Liver (tissue), 3 donors: ENCODE measurements around the gene AKNAD1.

Experiments used
- CTCF ChIP-seq: fragments of 150-350 bp; IDR thresholded peaks from 2 replicates; pipeline ENCODE4 v1.5.1; 2017; ENCODE audit warnings: improper control_type of control experiment, low read depth, low read length; ENCODE audit not compliant: missing input control
- TAF1 ChIP-seq: conservative IDR thresholded peaks from 2 replicates; pipeline ENCODE4 v1.6.1; 2016; ENCODE audit warnings: antibody characterized with exemption, mild to moderate bottlenecking
- YY1 ChIP-seq: IDR thresholded peaks from 2 replicates; pipeline ENCODE4 v1.6.1; 2016; ENCODE audit warnings: antibody characterized with exemption, mild to moderate bottlenecking
- ZBTB33 ChIP-seq: IDR thresholded peaks from 2 replicates; pipeline ENCODE4 v1.6.1; 2016; ENCODE audit warnings: antibody characterized with exemption
- TF ChIP-seq, protein P1 (sequence below): IDR thresholded peaks from 2 replicates; pipeline ENCODE4 v1.6.1; 2016; ENCODE audit warnings: antibody characterized with exemption
- donor health status: healthy.
- donor health status: healthy.

DNA sequence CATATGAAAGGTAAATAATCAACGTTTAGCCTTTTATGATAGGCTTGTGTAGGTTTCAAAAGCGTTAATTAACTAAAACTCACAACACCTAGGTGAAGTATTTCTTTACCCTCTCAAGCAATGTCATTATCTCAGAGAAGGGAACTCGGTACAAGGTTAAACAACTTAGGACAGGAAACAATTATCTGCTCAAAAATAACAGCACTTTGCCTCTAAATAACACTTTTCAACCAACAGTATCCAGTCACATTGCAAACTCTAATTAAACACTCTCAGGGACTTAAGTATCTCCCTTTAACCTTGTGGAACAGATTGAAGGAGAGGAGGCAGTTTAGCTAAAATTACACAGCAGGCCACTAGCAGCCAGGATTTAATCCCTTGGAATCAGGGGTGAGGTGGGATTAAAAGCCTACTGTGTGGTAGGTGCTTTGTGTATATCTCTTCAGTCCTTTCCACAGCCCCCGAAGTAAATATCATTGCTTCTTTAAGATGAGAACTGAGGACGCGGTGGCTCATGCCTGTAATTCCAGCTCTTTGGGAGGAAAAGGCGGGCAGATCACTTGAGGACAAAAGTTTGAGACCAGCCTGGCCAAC is 5.2 kb upstream of the AKNAD1 start:
- TF ChIP-seq CTCF (no peak), YY1 (no peak), TAF1 (no peak), ZBTB33 (no peak)
- TF ChIP-seq, protein P1, sequence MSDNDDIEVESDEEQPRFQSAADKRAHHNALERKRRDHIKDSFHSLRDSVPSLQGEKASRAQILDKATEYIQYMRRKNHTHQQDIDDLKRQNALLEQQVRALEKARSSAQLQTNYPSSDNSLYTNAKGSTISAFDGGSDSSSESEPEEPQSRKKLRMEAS: no peak
